ENCODE measurements around the gene CEBPZ. TPM values are rescaled to one million over a fixed set of nuclear protein-coding genes. Genes with fewer than 3 reads are reported as not detected.
"Not testable (repeated sequence)": the region's sequence is repeated elsewhere in the genome, so short reads cannot be mapped to it uniquely, and the experiment has no call there.

CEBPZ gene
- total RNA-seq, 1 donor from 2014 or later, result 48.4 TPM

- Mint-ChIP-seq H3K36me3 (ENCODE audit: insufficient read depth) (peaks cover 54% of the 10 kb centered on the region), H3K9me3 (ENCODE audit: low read depth) (peaks cover 8% of the 10 kb centered on the region), H3K27me3 (no peaks in the 10 kb centered on the region), H3K4me3 (ENCODE audit: low read depth) (no peak overlapping the region), H3K27ac (no peak overlapping the region), H3K4me1 (ENCODE audit: low read depth) (no peaks in the 10 kb centered on the region)
- TF ChIP-seq CTCF (IDR thresholded peaks at IDR 0.05; ENCODE audit: unreplicated experiment), result no peak
- no peak for DNase-seq (ENCODE audit: low spot score, unreplicated experiment)
These were observed 27.7 kb downstream of the CEBPZ start for GRCh38 chr2:37203708-37204107.

- Mint-ChIP-seq H3K4me3 (ENCODE audit: low read depth) (no peak overlapping the region), H3K4me1 (ENCODE audit: low read depth) (no peaks in the 10 kb centered on the region), H3K27ac (no peak overlapping the region), H3K27me3 (no peaks in the 10 kb centered on the region), H3K9me3 (ENCODE audit: low read depth) (peaks cover 4% of the 10 kb centered on the region), H3K36me3 (ENCODE audit: insufficient read depth) (peaks cover 36% of the 10 kb centered on the region)
- no peak for DNase-seq (ENCODE audit: low spot score, unreplicated experiment)
- no peak for TF ChIP-seq CTCF (IDR thresholded peaks at IDR 0.05; ENCODE audit: unreplicated experiment)
These were observed 29.6 kb downstream of the CEBPZ start for GRCh38 chr2:37201766-37202165.

GRCh38 chr2:37201208-37201607 lies 30.2 kb downstream of the CEBPZ start:
- Mint-ChIP-seq H3K27me3 (no peaks in the 10 kb centered on the region), H3K36me3 (ENCODE audit: insufficient read depth) (peaks cover 34% of the 10 kb centered on the region), H3K27ac (no peak overlapping the region), H3K4me3 (ENCODE audit: low read depth) (no peak overlapping the region), H3K9me3 (ENCODE audit: low read depth) (peaks cover 5% of the 10 kb centered on the region), H3K4me1 (ENCODE audit: low read depth) (no peaks in the 10 kb centered on the region)
- no peak for DNase-seq (ENCODE audit: low spot score, unreplicated experiment)
- TF ChIP-seq CTCF (IDR thresholded peaks at IDR 0.05; ENCODE audit: unreplicated experiment), result no peak

GRCh38 chr2:37198681-37199065 lies 32.7 kb downstream of the CEBPZ start:
- Mint-ChIP-seq H3K4me1 (ENCODE audit: low read depth) (no peaks in the 10 kb centered on the region), H3K27me3 (no peaks in the 10 kb centered on the region), H3K9me3 (ENCODE audit: low read depth) (peaks cover 4% of the 10 kb centered on the region), H3K36me3 (ENCODE audit: insufficient read depth) (peaks cover 14% of the 10 kb centered on the region), H3K27ac (peak overlapping the region; percentile 79), H3K4me3 (ENCODE audit: low read depth) (no peak overlapping the region)
- TF ChIP-seq CTCF (IDR thresholded peaks at IDR 0.05; ENCODE audit: unreplicated experiment), result no peak
- no peak for DNase-seq (ENCODE audit: low spot score, unreplicated experiment)

- no peak for DNase-seq (ENCODE audit: low spot score, unreplicated experiment)
- Mint-ChIP-seq H3K4me1 (ENCODE audit: low read depth) (no peaks in the 10 kb centered on the region), H3K36me3 (ENCODE audit: insufficient read depth) (peaks cover 4% of the 10 kb centered on the region), H3K27ac (no peak within 1 kb of the TSS), H3K9me3 (ENCODE audit: low read depth) (peaks cover 3% of the 10 kb centered on the region), H3K27me3 (no peaks in the 10 kb centered on the region), H3K4me3 (ENCODE audit: low read depth) (peak within 1 kb of the TSS; percentile 49)
- no peak for TF ChIP-seq CTCF (IDR thresholded peaks at IDR 0.05; ENCODE audit: unreplicated experiment)
These were observed 34.8 kb downstream of the CEBPZ start, which contains the start of gene CEBPZOS for GRCh38 chr2:37196320-37197195. TSS of gene CEBPZOS (plus strand) at chr2:37196496. CDS start at chr2:37199705, 3,209 bp downstream.

- not testable (repeated sequence) for H3K9me3 Mint-ChIP-seq (ENCODE audit: low read depth); DNase-seq (ENCODE audit: low spot score, unreplicated experiment); H3K4me3 Mint-ChIP-seq (ENCODE audit: low read depth); H3K27ac Mint-ChIP-seq; H3K36me3 Mint-ChIP-seq (ENCODE audit: insufficient read depth); H3K4me1 Mint-ChIP-seq (ENCODE audit: low read depth); H3K27me3 Mint-ChIP-seq
These were observed 35.5 kb downstream of the CEBPZ start for GRCh38 chr2:37195862-37196319.

Data from progenitor cell of endocrine pancreas (in vitro differentiated cells).